NCI-H526 treated with DMSO at 0.1 percent for 48 hours (cell line): ENCODE measurements around the gene DNAJB6.

Source experiments
- DNase-seq: peaks from one replicate; lab custom pipeline; 2025; lab: John Stamatoyannopoulos, UW

The DNAJB6 gene

DNA sequence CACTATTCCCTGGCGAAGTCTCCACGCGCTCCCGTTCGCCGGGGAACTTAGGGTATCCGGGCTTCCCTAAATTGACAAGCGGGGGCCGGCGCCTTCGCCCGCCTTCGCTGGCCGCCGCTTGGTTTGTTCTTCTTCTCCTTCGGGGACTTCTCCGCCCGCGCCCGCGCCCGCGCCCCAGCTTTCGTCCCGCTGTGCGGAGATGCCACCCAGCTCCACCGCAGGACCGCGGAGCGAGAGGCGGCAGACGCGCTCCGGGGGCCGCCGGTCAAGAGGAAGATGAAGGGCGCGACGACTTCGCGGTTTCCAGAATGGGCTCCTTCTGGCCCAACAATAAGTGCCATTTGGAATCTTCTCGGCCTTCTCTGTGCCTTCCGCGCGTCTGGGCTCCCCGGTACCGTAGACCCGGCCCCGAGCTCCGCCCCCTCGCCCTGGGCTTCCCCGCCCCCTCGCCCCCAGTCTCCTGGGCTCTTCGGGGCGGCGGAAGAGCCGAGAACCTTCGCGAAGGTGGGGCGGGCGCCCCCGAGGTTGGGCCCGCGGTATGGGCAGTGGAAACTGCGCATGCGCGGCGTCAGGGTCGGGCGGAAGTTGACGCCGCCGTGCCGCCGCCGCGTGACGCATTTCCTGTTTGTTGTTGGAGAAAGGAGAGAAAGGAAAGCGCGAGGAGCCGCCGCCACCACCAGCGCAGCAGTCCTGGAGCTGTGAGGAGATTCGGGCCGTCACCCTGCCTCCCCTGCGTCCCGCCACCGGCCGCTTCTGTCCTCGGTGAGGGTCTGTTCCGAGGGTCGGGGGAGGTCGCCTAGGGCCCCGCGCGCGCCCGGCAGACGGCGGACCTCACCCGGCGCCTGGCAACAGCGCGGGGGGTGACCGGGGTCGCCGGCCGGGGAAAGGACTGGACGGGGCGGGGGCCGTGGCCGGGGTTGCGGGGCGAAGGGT is at the start of gene DNAJB6:
Gene DNAJB6 (plus strand): TSS at position 622 of the 933 bp plus-strand sequence. CDS start 21,569 bp downstream, outside the sequence.
- DNase-seq = peak; percentile 93

DNA sequence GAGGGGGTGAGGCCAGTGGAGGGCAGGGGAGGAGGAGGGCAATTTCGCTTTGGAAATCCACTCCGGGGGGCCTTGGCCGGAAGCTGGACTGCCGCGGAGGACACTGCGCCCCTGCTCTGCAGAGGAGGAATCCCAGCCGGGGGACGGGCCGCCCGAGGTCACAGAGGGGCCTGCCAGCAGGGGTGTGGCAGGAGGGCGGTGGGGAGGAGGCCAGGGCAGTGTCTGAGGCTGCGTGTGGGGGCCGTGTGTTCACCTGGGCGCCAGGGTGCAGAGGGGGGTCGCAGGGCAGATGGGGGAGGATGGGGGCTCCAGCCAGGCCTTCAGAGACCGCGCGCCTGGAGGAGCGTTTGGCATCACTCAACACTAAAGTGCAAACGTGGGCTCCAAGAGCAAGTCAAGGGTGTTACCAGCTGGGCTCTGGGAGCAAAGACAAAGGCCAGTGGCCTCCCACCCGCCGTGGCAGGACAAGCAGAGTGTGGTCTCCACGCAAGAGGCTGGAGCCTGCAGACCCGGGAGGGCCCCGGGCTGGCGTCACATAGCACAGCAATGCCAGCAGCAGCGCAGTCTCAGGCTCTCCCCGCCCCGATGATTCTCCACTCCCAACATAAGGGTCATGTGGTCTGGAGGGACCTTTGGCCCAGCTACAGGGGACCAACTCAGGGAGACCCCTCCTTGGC is 45.3 kb upstream of the DNAJB6 start:
- DNase-seq = no peak

DNA sequence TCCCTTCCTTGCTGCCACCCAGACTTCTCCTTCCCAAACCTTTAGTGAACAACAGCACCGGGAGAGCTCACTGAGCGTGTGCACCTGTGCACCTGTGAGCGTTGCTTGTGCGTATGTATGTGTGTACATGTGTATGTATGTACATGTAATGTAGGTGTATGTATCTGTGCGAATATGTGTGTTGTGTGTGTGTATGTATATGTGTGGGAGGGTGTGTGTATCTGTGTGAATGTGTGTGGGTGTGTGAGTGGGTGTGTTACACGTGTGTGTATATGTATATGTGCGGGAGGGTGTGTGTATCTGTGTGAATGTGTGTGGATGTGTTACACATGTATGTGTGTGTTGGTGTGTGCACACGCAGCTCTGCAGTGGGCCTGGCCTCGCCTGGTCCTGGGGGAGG is 44.5 kb upstream of the DNAJB6 start:
- no peak for DNase-seq

DNA sequence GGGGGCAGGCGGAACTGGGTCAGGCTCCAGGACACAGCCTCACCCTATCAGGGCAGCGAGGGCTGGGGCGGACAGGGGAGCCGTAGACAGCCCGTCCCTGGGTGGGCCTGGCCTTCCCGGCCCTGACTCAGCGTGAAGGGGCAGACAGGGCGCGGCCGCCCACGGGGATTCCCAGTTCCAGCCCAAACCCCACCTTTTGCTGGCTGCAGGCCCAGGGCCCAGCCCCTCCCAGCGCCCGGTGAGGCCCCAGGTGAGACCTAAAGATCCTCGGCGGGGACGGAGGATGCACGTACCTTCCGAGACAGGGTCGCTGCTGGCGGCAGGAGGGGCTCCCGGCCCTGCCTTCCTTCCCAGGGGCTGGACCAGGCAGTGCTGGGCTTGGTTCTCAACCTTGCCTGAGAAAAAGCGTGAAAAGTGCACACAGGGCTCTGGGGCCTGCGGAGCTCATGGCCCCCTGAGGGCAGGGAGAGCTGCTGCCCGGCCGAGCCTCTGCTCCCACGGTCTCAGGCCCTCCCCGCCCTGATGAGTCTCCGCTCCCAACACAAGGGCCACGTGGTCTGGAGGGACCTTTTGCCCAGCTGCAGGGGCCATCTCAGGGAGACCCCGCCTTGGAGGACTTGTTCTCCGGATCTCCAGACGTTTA is 43.9 kb upstream of the DNAJB6 start:
- DNase-seq = no peak

DNA sequence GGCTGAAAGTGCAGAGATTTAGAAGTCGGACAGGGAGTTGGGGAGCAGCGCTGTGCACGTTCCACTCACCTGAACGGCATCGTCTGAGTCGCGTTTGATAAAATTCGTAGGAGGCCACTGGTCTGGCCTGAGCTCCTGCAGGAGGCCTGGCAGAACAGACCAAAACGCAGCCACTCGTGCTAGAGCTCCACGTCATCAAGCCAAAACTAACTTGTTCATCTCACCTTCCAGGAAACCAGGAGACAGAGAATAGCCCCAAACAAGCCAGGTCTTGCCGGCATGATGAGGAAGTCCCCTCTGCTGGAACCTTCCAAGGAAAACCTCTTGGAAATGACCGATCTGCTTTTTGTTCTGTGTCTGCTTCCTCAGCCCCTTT is 43.4 kb upstream of the DNAJB6 start:
- no peak for DNase-seq

DNA sequence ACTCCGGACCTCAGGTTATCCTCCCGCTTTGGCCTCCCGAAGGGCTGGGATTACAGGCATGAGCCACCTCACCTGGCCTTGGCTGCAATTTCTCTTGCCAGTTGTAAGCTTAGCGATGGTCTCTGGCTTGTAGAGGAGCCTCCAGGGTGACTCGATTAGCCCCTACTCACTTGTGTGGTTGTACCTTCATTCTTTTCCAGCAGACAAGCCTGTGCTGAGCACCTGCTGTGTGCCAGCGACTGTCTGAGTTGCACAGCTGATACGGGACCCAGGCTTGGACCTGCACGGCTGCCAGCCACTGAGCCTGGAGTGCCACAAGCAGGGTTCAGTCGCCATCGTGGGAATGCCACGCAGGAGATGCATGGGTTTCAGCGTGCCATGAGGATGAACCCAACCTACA is 42.0 kb upstream of the DNAJB6 start:
- DNase-seq = no peak

DNA sequence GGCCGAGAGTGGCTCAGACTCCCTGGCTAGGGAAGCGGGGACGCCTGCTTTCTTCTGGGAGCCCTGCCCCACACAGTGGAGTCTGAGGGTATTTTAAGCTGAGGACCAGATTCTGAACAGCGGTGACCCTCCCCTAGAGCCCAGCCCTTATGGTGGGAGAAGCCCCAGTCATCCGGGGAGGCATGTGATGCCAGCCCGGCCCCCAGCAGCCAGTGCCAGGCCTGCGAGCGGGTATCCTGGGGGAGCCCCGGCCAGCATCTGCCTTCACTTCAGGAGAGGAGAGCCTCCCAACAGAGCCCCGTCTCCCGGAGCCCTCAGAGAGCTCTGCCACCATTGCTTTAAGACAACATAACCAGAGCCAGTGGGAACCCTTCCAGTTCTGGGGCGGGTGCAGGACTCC is 41.5 kb upstream of the DNAJB6 start:
- no peak for DNase-seq

DNA sequence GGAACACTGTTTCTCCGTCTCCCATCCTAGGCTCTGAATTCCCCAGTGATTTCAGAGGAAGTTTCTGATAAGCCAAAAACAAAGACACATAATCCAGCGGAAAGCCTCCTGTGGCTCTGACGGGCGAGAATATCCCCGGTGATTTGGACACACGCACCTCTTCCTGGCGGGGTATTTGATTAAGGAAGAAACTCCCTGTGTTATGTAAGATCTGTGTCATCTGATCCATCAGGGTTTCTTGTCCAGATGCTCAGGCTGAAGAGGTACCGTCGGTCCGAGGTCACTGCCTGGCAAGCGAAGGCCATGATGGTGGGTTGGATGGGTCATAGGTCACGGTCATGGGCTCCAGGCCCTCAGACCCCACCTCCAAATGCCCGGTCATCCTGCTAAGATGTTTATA is 39.6 kb upstream of the DNAJB6 start:
- DNase-seq = no peak

DNA sequence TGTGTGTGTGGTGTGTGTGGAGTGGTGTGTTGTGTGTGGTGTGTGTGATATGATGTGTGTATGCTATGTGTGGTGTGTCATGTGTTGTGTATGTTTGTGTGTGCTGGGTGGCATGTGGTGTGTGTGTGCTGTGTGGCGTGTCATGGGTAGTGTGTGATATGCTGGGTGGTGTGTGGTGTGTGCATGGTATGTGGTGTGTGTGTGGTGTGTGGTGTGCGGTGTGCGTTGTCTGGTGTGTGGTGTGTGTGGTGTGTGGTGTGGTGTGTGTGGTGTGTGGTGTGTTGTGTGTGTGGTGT is 37.5 kb upstream of the DNAJB6 start:
- no peak for DNase-seq

DNA sequence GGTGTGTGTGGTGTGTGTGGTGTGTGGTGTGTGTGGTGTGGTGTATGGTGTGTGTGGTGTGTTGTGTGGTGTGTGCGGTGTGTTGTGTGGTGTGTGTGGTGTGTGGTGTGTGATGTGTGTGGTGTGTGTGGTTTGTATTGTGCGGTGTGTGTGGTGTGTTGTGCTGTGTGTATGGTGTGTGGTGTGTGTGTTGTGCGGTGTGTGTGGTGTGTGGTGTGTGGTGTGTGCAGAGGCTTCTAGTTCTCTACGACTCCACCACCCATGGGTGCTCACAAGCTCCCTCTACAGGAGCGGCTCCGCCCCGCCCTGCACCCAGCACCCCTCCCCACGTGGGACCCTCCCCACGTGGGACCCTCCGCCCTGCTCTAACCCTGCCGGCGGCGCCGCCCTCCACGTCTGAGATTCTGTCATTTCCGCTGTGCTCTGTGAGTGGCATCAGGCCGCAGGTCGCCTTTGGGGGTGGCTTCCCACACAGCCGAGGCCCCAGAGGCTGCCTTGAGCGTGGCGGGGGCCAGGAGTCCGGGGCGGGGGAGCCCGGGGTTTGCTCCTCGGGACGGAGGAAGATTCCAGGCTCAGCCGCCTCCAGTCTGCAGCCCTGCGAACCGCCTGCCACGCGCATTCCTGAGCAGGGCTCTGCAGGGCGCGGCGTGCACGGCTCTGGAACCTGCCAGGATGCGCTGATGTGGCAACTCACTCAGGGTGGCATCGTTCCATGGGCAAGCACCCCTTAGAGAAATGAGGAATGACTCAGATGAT is 37.0 kb upstream of the DNAJB6 start:
- DNase-seq = no peak

DNA sequence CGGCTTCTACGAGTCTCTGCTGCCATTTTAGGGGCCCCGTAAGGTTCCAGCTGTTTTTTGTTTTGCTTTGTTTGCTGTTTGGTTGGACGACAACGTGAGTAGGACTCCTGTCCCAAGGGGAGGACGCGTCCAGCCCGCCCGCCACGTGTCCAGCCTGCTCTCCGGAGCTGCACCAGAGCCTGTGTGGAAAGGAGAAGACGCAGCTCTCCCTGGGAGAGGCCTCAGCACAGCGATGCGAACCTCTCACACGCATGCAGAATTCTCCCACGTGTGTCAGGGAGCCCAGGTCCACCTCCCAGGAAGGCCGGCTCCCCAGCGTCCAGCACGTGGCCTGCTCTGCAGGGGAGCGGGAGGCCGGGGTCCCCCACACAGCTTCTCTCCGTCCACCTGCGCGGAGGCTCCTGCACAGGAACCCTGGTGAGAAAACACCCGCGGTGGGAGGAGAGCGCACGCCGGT is 36.4 kb upstream of the DNAJB6 start:
- no peak for DNase-seq

DNA sequence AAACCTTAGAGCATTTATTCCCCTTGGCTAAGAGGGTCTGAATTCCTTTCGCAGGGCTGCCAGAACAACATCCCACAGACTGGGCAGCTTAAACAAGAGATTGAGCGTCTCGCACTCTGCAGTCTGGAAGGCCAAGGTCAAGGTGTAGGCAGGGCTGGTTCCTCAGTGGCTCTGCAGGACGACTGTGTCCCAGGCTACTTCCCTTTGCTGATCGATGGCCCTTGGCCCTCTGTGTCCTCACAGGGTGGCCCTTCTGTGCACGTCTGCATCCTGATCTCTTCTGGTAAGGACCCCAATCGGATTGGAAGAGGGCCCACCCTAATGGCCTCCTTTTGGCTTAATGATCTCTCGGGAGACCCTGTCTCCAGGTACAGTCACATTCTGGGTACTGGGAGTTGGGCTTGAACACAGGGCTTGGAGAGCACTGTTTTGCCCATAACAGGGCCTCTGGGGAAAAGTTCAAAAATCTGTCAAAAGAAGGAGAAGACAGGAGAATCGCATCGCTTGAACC is 35.1 kb upstream of the DNAJB6 start:
- DNase-seq = no peak

DNA sequence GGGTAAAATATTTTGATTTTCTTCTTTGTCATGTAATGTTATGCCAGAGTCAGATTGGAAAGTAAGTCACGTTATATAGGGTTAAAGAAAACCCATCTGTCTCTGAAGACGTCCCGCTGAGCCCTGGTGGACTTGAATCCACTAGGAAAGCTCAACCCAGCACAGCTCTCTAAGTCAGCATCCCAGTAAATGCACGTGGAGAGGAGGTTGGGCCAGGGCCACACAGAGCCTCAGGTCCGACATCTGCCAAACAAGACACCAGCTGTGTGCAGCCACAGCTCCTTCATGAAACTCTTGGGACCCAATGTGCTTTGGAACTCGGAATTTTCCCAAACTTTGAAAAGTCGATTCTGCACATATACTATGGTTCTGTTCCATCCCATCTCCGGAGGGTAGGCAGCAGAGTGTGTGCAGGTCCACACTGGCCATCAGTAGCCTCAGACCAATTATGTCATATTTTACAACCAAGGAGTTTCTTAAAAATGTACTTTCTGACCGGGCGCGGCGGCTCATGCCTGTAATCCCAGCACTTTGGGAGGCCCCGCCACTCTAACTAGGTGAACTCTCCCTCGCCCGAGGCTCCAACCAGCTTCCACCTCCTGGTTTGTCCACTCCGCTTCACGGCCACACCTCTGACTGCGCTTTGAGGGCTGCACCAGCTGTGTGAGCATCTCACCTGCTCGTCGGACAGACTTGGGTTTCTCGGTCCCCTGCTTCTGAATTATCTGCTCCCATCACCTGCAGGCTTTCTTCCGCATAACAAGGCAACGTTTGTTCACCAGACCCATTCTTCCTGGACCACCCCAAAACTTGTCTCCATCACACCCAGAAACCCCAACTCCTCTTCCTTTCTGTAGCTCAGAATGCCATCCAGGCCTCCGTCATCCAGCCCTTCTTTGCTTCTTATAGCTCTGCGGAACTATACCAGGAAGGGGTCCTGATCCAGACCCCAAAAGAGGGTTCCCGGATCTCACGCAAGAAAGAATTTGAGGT is 29.7 kb upstream of the DNAJB6 start:
- no peak for DNase-seq

DNA sequence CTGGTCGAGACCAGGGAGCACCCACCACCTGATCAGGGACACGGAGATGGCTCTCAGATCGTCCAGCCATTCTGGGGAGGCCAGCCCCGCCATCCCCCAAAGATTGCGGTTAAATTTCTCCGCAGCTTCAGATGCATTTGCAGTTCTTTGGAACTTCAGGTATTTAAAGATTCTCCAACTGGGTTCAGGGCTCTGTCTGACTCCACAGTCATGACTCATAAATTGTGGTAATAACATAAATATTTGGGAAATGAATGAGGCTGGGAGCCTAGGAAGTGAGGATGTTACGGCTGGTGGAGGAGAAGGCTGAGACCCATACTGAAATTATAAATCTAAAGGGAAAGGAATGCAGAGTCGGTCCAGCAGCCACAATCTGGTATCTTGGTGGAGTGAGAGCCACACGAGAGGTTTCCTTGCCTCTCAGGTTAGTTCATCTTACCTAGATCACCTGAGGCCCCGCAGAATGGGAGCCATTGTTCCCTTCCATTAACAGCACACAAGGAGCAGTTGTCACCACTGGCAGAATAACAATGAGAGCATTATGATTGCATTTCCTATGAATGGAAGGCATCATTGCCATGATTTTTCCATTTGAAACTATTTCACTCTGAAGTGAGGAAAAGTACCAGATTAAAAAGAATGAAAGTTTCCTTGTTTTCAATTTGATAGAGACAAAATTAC is 26.7 kb upstream of the DNAJB6 start:
- peak; percentile 15 for DNase-seq

DNA sequence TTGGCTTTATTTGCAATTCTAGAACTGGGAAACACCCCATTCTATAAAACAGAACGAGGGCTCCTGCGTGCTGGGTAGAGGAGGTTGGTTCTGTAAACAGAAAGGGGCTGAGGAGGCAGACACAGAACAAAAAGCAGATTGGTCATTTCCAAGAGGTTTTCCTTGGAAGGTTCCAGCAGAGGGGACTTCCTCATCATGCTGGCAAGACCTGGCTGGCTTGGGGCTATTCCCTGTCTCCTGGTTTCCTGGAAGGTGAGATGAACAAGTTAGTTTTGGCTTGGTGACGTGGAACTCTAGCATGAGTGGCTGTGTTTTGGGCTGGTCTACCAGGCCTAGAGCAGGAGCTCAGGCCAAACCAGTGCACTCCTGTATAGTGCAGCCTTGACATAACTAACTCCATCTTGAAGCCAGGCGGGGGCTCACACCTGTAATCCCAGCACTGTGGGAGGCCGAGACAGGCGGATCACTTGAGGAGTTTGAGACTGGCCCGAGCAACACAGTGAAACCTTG is 26.1 kb upstream of the DNAJB6 start:
- no peak for DNase-seq

DNA sequence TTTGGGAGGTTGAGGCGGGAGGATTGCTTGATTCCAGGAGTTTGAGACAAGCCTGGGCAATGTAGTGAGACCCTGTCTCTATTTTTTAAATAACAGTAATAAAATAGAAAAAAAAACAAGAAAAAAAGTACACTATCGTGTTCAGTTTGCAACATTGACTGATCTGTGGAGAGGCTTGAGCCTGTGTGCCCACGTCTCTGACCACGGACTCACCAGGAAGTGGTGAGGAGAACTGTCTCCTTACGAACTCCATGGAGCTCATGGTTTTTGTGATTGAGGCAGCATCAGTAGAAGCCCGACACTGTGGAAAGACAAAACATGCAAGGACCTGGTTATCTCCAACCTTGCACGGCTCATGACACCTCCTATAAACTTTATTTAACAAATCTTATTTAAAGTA is 23.9 kb upstream of the DNAJB6 start:
- no peak for DNase-seq

DNA sequence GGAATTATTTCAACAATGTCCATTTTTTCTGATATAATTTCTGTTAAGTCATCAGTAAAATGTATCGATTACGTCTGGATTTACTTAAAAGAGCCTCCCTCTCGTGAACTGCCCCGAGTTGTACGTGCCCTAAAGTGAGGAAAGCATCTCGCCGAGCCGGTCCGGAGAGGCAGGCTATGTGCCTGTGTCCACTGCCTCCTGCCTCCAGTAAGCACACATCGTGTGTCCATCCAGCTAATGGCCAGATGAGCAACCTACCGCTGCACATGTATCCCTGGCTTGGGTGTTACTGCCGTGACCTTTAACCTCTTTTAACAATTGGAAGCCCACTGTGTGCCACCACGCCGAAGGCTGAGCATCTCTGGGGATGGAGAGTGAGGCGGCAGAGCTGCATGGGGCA is 23.2 kb upstream of the DNAJB6 start:
- no peak for DNase-seq

DNA sequence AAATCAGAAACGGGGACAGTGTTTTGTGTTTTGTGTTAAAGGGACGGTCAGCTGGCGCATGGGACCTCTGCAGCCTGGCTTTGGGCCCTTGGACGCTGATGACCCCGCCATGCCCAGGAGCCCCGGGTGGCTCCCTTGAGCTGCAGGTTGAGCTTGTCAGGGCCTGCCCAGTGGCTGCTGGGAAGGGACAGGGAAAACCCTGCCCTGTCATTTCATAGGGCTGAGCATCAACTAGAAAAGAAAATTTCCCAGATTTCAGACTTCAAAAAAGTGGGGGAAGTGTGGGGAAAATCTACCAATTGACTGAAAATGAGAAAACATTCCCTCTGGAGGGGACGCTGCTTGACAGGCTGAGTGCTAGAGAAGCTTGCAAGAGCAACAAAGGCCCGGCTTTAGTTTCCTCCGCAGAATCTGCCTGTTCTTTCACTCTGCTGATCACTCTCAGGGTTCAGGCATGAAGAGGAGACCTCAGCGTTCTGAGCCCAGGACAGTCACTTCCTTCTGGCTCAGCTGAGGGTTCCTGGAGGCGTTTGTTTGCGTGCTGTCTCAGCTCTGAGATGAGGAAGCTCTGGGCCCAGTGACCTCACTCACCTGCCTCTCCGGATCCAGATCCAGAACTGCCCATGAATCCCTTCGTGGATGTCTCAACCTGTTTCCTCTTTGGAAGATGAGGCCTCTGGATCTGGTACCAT is 18.6 kb upstream of the DNAJB6 start:
- no peak for DNase-seq

DNA sequence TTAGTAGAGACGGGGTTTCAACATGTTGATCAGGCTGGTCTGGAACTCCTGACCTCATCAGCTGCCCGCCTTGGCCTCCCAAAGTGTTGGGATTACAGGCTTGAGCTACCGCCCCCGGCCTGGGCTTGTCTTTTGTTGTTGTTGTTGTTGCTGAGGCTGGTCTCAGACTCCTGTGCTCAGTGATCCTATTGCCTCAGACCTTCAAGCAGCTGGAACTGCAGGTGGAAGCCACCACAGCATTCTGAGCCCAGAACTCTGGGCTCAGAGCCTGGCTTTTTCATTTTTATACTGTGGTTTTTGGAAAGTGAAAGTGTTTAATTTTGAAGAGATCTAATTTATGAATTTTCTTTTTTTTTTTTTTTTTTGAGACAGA is 16.2 kb upstream of the DNAJB6 start:
- no peak for DNase-seq

DNA sequence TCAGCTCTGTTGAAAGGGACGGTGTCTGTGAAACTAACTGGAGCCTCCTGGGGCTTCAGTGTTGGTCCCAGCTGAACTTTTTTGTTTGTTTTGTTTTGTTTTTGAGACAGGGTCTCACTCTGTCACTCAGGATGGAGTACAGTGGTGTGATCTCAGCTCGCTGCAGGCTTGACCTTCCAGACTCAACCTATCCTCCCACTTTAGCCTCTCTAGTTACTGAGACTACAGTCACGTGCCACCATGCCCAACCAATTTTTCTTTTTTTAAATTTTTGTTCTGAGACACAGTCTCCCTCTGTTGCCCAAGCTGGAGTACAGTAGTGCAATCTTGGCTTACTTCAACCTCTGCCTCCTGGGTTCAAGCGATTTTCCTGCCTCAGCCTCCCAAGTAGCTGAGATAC is 13.4 kb upstream of the DNAJB6 start:
- no peak for DNase-seq
